Stomach smooth muscle (tissue), 2 donors: ENCODE measurements around the gene EFCAB6.

Source experiments
- H3K27ac ChIP-seq: one replicate; pipeline ENCODE4 v1.7.0; 2013; ENCODE audit warnings: mild to moderate bottlenecking, low read length, inconsistent platforms
- H3K27me3 ChIP-seq, 2 donors: one replicate each; pipeline ENCODE4 v1.7.0; 2013; ENCODE audit warnings: low read length in 2 of 2; ENCODE audit not compliant: insufficient read depth in 2 of 2, control insufficient read depth in 1 of 2
- H3K36me3 ChIP-seq, 2 donors: one replicate each; pipeline ENCODE4 v1.7.0; 2013; ENCODE audit warnings: low read length in 2 of 2; ENCODE audit not compliant: control insufficient read depth in 2 of 2, insufficient read depth in 2 of 2
- H3K4me1 ChIP-seq: one replicate; pipeline ENCODE4 v1.7.0; 2013; ENCODE audit warnings: low read length; ENCODE audit not compliant: control insufficient read depth, insufficient read depth
- H3K4me3 ChIP-seq, 2 donors: one replicate each; pipeline ENCODE4 v1.7.0; 2013; ENCODE audit warnings: low read length in 2 of 2
- H3K9ac ChIP-seq, 2 donors: one replicate each; pipeline ENCODE4 v1.7.0; 2013; ENCODE audit warnings: low read length in 2 of 2, mild to moderate bottlenecking in 1 of 2
- H3K9me3 ChIP-seq, 2 donors: one replicate each; pipeline ENCODE4 v1.7.0; 2013; ENCODE audit warnings: low read length in 2 of 2; ENCODE audit not compliant: control insufficient read depth in 2 of 2
- donor health status: healthy.
- donor health status: Pancreatic carcinoma.

EFCAB6 gene

GRCh38 chr22:43838571-43839307, 26.6 kb upstream of the EFCAB6 start:
- Histone ChIP-seq H3K36me3 (no peaks in the 10 kb centered on the region), H3K4me1 (no peaks in the 10 kb centered on the region), H3K27me3 (peaks cover 0 to 8% of the 10 kb centered on the region in 2 donors), H3K9me3 (no peaks in the 10 kb centered on the region), H3K4me3 (no peak overlapping the region), H3K27ac (no peak overlapping the region), H3K9ac (no peak overlapping the region)

- peaks cover 0 to 8% of the 10 kb centered on the region in 2 donors for H3K27me3 ChIP-seq
- H3K27ac ChIP-seq = no peak overlapping the region
- H3K4me3 ChIP-seq = no peak overlapping the region
- H3K36me3 ChIP-seq = no peaks in the 10 kb centered on the region
- no peaks in the 10 kb centered on the region for H3K9me3 ChIP-seq
- H3K9ac ChIP-seq = no peak overlapping the region
- no peaks in the 10 kb centered on the region for H3K4me1 ChIP-seq
Observed at GRCh38 chr22:43838161-43838560, 26.1 kb upstream of the EFCAB6 start.

- Histone ChIP-seq H3K27me3 (peaks cover 0 to 8% of the 10 kb centered on the region in 2 donors), H3K27ac (no peak overlapping the region), H3K36me3 (no peaks in the 10 kb centered on the region), H3K4me1 (no peaks in the 10 kb centered on the region), H3K9ac (no peak overlapping the region), H3K4me3 (no peak overlapping the region), H3K9me3 (no peaks in the 10 kb centered on the region)
Observed at GRCh38 chr22:43837666-43838065, 25.6 kb upstream of the EFCAB6 start.

GRCh38 chr22:43835736-43836135, 23.6 kb upstream of the EFCAB6 start:
- Histone ChIP-seq H3K9me3 (no peaks in the 10 kb centered on the region), H3K36me3 (no peaks in the 10 kb centered on the region), H3K4me3 (no peak overlapping the region), H3K4me1 (no peaks in the 10 kb centered on the region), H3K27me3 (peaks cover 0 to 8% of the 10 kb centered on the region in 2 donors), H3K9ac (no peak overlapping the region), H3K27ac (no peak overlapping the region)

GRCh38 chr22:43835166-43835565, 23.1 kb upstream of the EFCAB6 start:
- no peaks in the 10 kb centered on the region for H3K9me3 ChIP-seq
- H3K9ac ChIP-seq = no peak overlapping the region
- H3K27me3 ChIP-seq = peaks cover 0 to 8% of the 10 kb centered on the region in 2 donors
- no peaks in the 10 kb centered on the region for H3K4me1 ChIP-seq
- H3K36me3 ChIP-seq = no peaks in the 10 kb centered on the region
- H3K4me3 ChIP-seq = no peak overlapping the region
- no peak overlapping the region for H3K27ac ChIP-seq

- Histone ChIP-seq H3K36me3 (no peaks in the 10 kb centered on the region), H3K4me1 (peaks cover 7% of the 10 kb centered on the region), H3K27me3 (peaks cover 0 to 8% of the 10 kb centered on the region in 2 donors), H3K9me3 (no peaks in the 10 kb centered on the region), H3K9ac (no peak overlapping the region), H3K27ac (no peak overlapping the region), H3K4me3 (no peak overlapping the region)
Observed at GRCh38 chr22:43833286-43834240, 21.5 kb upstream of the EFCAB6 start.

GRCh38 chr22:43832393-43833265, 20.5 kb upstream of the EFCAB6 start:
- Histone ChIP-seq H3K4me1 (peaks cover 13% of the 10 kb centered on the region), H3K27ac (no peak overlapping the region), H3K9ac (no peak overlapping the region), H3K4me3 (no peak overlapping the region), H3K27me3 (peaks cover 0 to 8% of the 10 kb centered on the region in 2 donors), H3K36me3 (no peaks in the 10 kb centered on the region), H3K9me3 (no peaks in the 10 kb centered on the region)

- Histone ChIP-seq H3K36me3 (no peaks in the 10 kb centered on the region), H3K27me3 (peaks cover 0 to 6% of the 10 kb centered on the region in 2 donors), H3K4me3 (no peak overlapping the region), H3K27ac (no peak overlapping the region), H3K9ac (no peak overlapping the region), H3K9me3 (no peaks in the 10 kb centered on the region), H3K4me1 (peaks cover 18% of the 10 kb centered on the region)
Observed at GRCh38 chr22:43831561-43832392, 19.7 kb upstream of the EFCAB6 start.

- H3K9ac ChIP-seq = no peak overlapping the region
- H3K36me3 ChIP-seq = no peaks in the 10 kb centered on the region
- no peaks in the 10 kb centered on the region for H3K9me3 ChIP-seq
- peaks cover 0 to 6% of the 10 kb centered on the region in 2 donors for H3K27me3 ChIP-seq
- no peak overlapping the region for H3K27ac ChIP-seq
- H3K4me1 ChIP-seq = peaks cover 25% of the 10 kb centered on the region
- no peak overlapping the region for H3K4me3 ChIP-seq
Observed at GRCh38 chr22:43830931-43831560, 18.9 kb upstream of the EFCAB6 start.
